Mucosa of stomach (tissue), 1 donor: Measurements from ENCODE around the gene HSPA1B.
A peak's percentile ranks its signal among the peaks of the same experiment; 100 is the strongest.

Experiments
- H3K27me3 ChIP-seq: one replicate; pipeline ENCODE4 v1.7.0; 2013; ENCODE audit warnings: mild to moderate bottlenecking, low read length; ENCODE audit not compliant: control insufficient read depth, insufficient read depth
- H3K36me3 ChIP-seq: one replicate; pipeline ENCODE4 v1.7.0; 2013; ENCODE audit warnings: low read length; ENCODE audit not compliant: control insufficient read depth, insufficient read depth
- H3K4me1 ChIP-seq: one replicate; pipeline ENCODE4 v1.7.0; 2013; ENCODE audit warnings: mild to moderate bottlenecking, low read length; ENCODE audit not compliant: control insufficient read depth, insufficient read depth
- H3K4me3 ChIP-seq: one replicate; pipeline ENCODE4 v1.7.0; 2013; ENCODE audit warnings: low read length
- H3K9ac ChIP-seq: one replicate; pipeline ENCODE4 v1.7.0; 2013; ENCODE audit warnings: mild to moderate bottlenecking, low read length, moderate library complexity
- H3K9me3 ChIP-seq: one replicate; pipeline ENCODE4 v1.7.0; 2013; ENCODE audit warnings: mild to moderate bottlenecking, low read length, moderate library complexity; ENCODE audit not compliant: control insufficient read depth
- donor health status: Pancreatic carcinoma.

HSPA1B gene

GRCh38 chr6:31870385-31870921 lies 42.9 kb downstream of the HSPA1B start:
- Histone ChIP-seq H3K4me1 (peaks cover 16% of the 10 kb centered on the region), H3K36me3 (peaks cover 30% of the 10 kb centered on the region), H3K4me3 (no peak overlapping the region), H3K27me3 (no peaks in the 10 kb centered on the region), H3K9ac (no peak overlapping the region), H3K9me3 (no peaks in the 10 kb centered on the region)

GRCh38 chr6:31871046-31871659 lies 43.6 kb downstream of the HSPA1B start:
- Histone ChIP-seq H3K4me1 (peaks cover 16% of the 10 kb centered on the region), H3K4me3 (no peak overlapping the region), H3K36me3 (peaks cover 23% of the 10 kb centered on the region), H3K9ac (no peak overlapping the region), H3K27me3 (no peaks in the 10 kb centered on the region), H3K9me3 (no peaks in the 10 kb centered on the region)

- Histone ChIP-seq H3K4me3 (no peak overlapping the region), H3K27me3 (no peaks in the 10 kb centered on the region), H3K9ac (no peak overlapping the region), H3K36me3 (peaks cover 17% of the 10 kb centered on the region), H3K4me1 (peaks cover 25% of the 10 kb centered on the region), H3K9me3 (no peaks in the 10 kb centered on the region)
Observed at GRCh38 chr6:31874084-31874670, 46.6 kb downstream of the HSPA1B start.

- peaks cover 34% of the 10 kb centered on the region for H3K4me1 ChIP-seq
- no peaks in the 10 kb centered on the region for H3K9me3 ChIP-seq
- no peak overlapping the region for H3K9ac ChIP-seq
- no peaks in the 10 kb centered on the region for H3K27me3 ChIP-seq
- H3K36me3 ChIP-seq, result peaks cover 14% of the 10 kb centered on the region
- no peak overlapping the region for H3K4me3 ChIP-seq
Observed at GRCh38 chr6:31874836-31875572, 47.5 kb downstream of the HSPA1B start.

GRCh38 chr6:31875877-31876276 lies 48.3 kb downstream of the HSPA1B start:
- H3K4me3 ChIP-seq, result no peak overlapping the region
- peaks cover 13% of the 10 kb centered on the region for H3K36me3 ChIP-seq
- no peaks in the 10 kb centered on the region for H3K27me3 ChIP-seq
- peaks cover 40% of the 10 kb centered on the region for H3K4me1 ChIP-seq
- no peaks in the 10 kb centered on the region for H3K9me3 ChIP-seq
- peak overlapping the region; percentile 11 for H3K9ac ChIP-seq

GRCh38 chr6:31876357-31876756 lies 48.8 kb downstream of the HSPA1B start:
- Histone ChIP-seq H3K9me3 (no peaks in the 10 kb centered on the region), H3K36me3 (peaks cover 13% of the 10 kb centered on the region), H3K9ac (peak overlapping the region; percentile 79), H3K27me3 (no peaks in the 10 kb centered on the region), H3K4me3 (peak overlapping the region; percentile 61), H3K4me1 (peaks cover 40% of the 10 kb centered on the region)

GRCh38 chr6:31877125-31877650 lies 49.6 kb downstream of the HSPA1B start:
- H3K4me3 ChIP-seq, result peak overlapping the region; percentile 61
- no peaks in the 10 kb centered on the region for H3K27me3 ChIP-seq
- H3K9ac ChIP-seq, result peak overlapping the region; percentile 79
- no peaks in the 10 kb centered on the region for H3K9me3 ChIP-seq
- H3K4me1 ChIP-seq, result peaks cover 40% of the 10 kb centered on the region
- peaks cover 12% of the 10 kb centered on the region for H3K36me3 ChIP-seq

- peaks cover 40% of the 10 kb centered on the region for H3K4me1 ChIP-seq
- peak overlapping the region; percentile 99 for H3K9ac ChIP-seq
- no peaks in the 10 kb centered on the region for H3K9me3 ChIP-seq
- peaks cover 12% of the 10 kb centered on the region for H3K36me3 ChIP-seq
- H3K4me3 ChIP-seq, result peak overlapping the region; percentile 96
- no peaks in the 10 kb centered on the region for H3K27me3 ChIP-seq
Observed at GRCh38 chr6:31877651-31878161, 50.2 kb downstream of the HSPA1B start.

GRCh38 chr6:31878222-31878621 lies 50.7 kb downstream of the HSPA1B start:
- H3K4me3 ChIP-seq, result peak overlapping the region; percentile 96
- no peaks in the 10 kb centered on the region for H3K27me3 ChIP-seq
- peak overlapping the region; percentile 99 for H3K9ac ChIP-seq
- H3K9me3 ChIP-seq, result no peaks in the 10 kb centered on the region
- peaks cover 12% of the 10 kb centered on the region for H3K36me3 ChIP-seq
- peaks cover 40% of the 10 kb centered on the region for H3K4me1 ChIP-seq

- no peaks in the 10 kb centered on the region for H3K27me3 ChIP-seq
- peaks cover 12% of the 10 kb centered on the region for H3K36me3 ChIP-seq
- peak within 1 kb of the TSS; percentile 96 for H3K4me3 ChIP-seq
- H3K4me1 ChIP-seq, result peaks cover 40% of the 10 kb centered on the region
- H3K9me3 ChIP-seq, result no peaks in the 10 kb centered on the region
- H3K9ac ChIP-seq, result peak within 1 kb of the TSS; percentile 99
Observed at GRCh38 chr6:31878726-31879125, 51.2 kb downstream of the HSPA1B start, which contains the start of gene SLC44A4. SLC44A4 (minus strand) TSS chr6:31878997; CDS start chr6:31878980, 17 bp downstream.

GRCh38 chr6:31879143-31879542 lies 51.6 kb downstream of the HSPA1B start:
- H3K9ac ChIP-seq, result peak overlapping the region; percentile 99
- H3K36me3 ChIP-seq, result peaks cover 10% of the 10 kb centered on the region
- H3K4me3 ChIP-seq, result no peak overlapping the region
- H3K27me3 ChIP-seq, result no peaks in the 10 kb centered on the region
- no peaks in the 10 kb centered on the region for H3K9me3 ChIP-seq
- peaks cover 40% of the 10 kb centered on the region for H3K4me1 ChIP-seq
